HepG2 (cell line): Measurements from ENCODE around the gene LRSAM1. TPM values are rescaled to one million over a fixed set of nuclear protein-coding genes. Genes with fewer than 3 reads are reported as not detected.

ENCODE experiments used
- ARHGAP35 ChIP-seq: sonication (generic); formaldehyde crosslinking; IDR thresholded peaks from 2 replicates; pipeline ENCODE4 v1.9.0; 2022; ENCODE audit warnings: mild to moderate bottlenecking, inconsistent platforms, moderate library complexity, missing genetic modification reagents, borderline replicate concordance
- BHLHE40 ChIP-seq: IDR thresholded peaks from 2 replicates; pipeline ENCODE4 v1.6.1; 2011; ENCODE audit warnings: low read length, improper control_type of control experiment
- HNF4G ChIP-seq, 2 experiments: sonication (generic) in 1 of 2; formaldehyde crosslinking in 1 of 2; IDR thresholded peaks; 2 replicates each; pipeline versions ENCODE4 v1.4.0 to v1.6.1; 2011 to 2020; ENCODE audit warnings: borderline replicate concordance in 2 of 2, low read depth in 2 of 2, mild to moderate bottlenecking in 2 of 2, low read length in 1 of 2, missing genetic modification reagents in 1 of 2, moderate library complexity in 1 of 2
- MXD3 ChIP-seq: IDR thresholded peaks from 2 replicates; pipeline ENCODE4 v1.6.1; 2016; ENCODE audit warnings: mild to moderate bottlenecking, missing biosample characterization, missing genetic modification reagents
- MYNN ChIP-seq: sonication (generic); formaldehyde crosslinking; IDR thresholded peaks from 2 replicates; pipeline ENCODE4 v1.4.0; 2020; ENCODE audit warnings: mild to moderate bottlenecking, low read depth, missing genetic modification reagents
- PHF8 ChIP-seq: sonication (generic); formaldehyde crosslinking; IDR thresholded peaks from 2 replicates; pipeline ENCODE4 v1.5.0; 2020; ENCODE audit warnings: missing genetic modification reagents
- SAFB2 ChIP-seq: sonication (generic); formaldehyde crosslinking; IDR thresholded peaks from 2 replicates; pipeline ENCODE4 v1.5.1; 2020; ENCODE audit warnings: missing genetic modification reagents, low read depth, mild to moderate bottlenecking, borderline replicate concordance
- ZNF552 ChIP-seq: sonication (generic); formaldehyde crosslinking; IDR thresholded peaks from 2 replicates; pipeline ENCODE4 v1.9.0; 2022; ENCODE audit warnings: missing genetic modification reagents, mild to moderate bottlenecking, borderline replicate concordance
- ZNF660 ChIP-seq: sonication (generic); formaldehyde crosslinking; IDR thresholded peaks from 2 replicates; pipeline ENCODE4 v1.5.1; 2020; ENCODE audit warnings: mild to moderate bottlenecking, low read depth, missing genetic modification reagents, borderline replicate concordance
- ZNF747 ChIP-seq: sonication (generic); formaldehyde crosslinking; IDR thresholded peaks from 2 replicates; pipeline ENCODE4 v1.8.1; 2023; ENCODE audit warnings: missing genetic modification reagents, mild to moderate bottlenecking, borderline replicate concordance
- ZNF777 ChIP-seq: sonication (generic); formaldehyde crosslinking; IDR thresholded peaks from 2 replicates; pipeline ENCODE4 v1.4.0; 2020; ENCODE audit warnings: missing genetic modification reagents
- ZNF781 ChIP-seq: sonication (generic); formaldehyde crosslinking; IDR thresholded peaks from 2 replicates; pipeline ENCODE4 v1.5.1; 2020; ENCODE audit warnings: borderline replicate concordance, mild to moderate bottlenecking, missing genetic modification reagents; ENCODE audit errors: not compliant biosample characterization
- ZNF790 ChIP-seq: sonication (generic); formaldehyde crosslinking; IDR thresholded peaks from 2 replicates; pipeline ENCODE4 v1.8.0; 2022; ENCODE audit warnings: missing genetic modification reagents, mild to moderate bottlenecking, borderline replicate concordance
- ZNF841 ChIP-seq: sonication (generic); formaldehyde crosslinking; IDR thresholded peaks from 2 replicates; pipeline ENCODE4 v1.8.1; 2023; ENCODE audit warnings: missing genetic modification reagents, borderline replicate concordance
- ZSCAN31 ChIP-seq: sonication (generic); formaldehyde crosslinking; IDR thresholded peaks from 2 replicates; pipeline ENCODE4 v1.5.0; 2020; ENCODE audit warnings: low read depth, mild to moderate bottlenecking, missing genetic modification reagents
- ZUFSP ChIP-seq: sonication (generic); formaldehyde crosslinking; IDR thresholded peaks from 2 replicates; pipeline ENCODE4 v1.9.0; 2021; ENCODE audit warnings: missing genetic modification reagents, mild to moderate bottlenecking, borderline replicate concordance
- ZXDC ChIP-seq: sonication (generic); formaldehyde crosslinking; IDR thresholded peaks from 2 replicates; pipeline ENCODE4 v1.5.0; 2020; ENCODE audit warnings: mild to moderate bottlenecking, missing genetic modification reagents
- polyA plus RNA-seq, 8 experiments: library from polyadenylated mRNA; depleted of rRNA in 3 of 8; stranded (reverse) in 7 of 8; unstranded in 1 of 8; fragments of >200 nt; fragmentation: Illumina TruSeq in 4 of 8; extraction: Trizol in 4 of 8; gene quantifications; 2 replicates each; pipeline versions ENCODE4 v1.2.1 to v1.2.3, GENCODE V29; 2011 to 2016; ENCODE audit warnings: low read depth in 4 of 8, missing spikeins in 1 of 8, mixed read lengths in 1 of 8; ENCODE audit not compliant: insufficient read depth in 1 of 8
- total RNA-seq, 5 experiments: library from RNA; depleted of rRNA; stranded (reverse); fragments of >200 nt; fragmentation: Illumina TruSeq; extraction: Trizol; gene quantifications; 2 replicates each; pipeline ENCODE4 v1.2.3, GENCODE V29; 2016; ENCODE audit warnings: low read depth in 1 of 5
- TF ChIP-seq, protein P1 (sequence below): sonication (generic); formaldehyde crosslinking; IDR thresholded peaks from 2 replicates; pipeline ENCODE4 v1.8.1; 2022; ENCODE audit warnings: mild to moderate bottlenecking, missing genetic modification reagents
- TF ChIP-seq, protein P2 (sequence below): sonication (generic); formaldehyde crosslinking; IDR thresholded peaks from 2 replicates; pipeline ENCODE4 v1.8.0; 2022; ENCODE audit warnings: mild to moderate bottlenecking, missing genetic modification reagents, moderate library complexity
- TF ChIP-seq, protein P3 (sequence below): sonication (generic); formaldehyde crosslinking; IDR thresholded peaks from 2 replicates; pipeline ENCODE4 v1.4.0; 2020; ENCODE audit warnings: mild to moderate bottlenecking, missing genetic modification reagents

LRSAM1 gene
- total and polyA plus RNA-seq, 2 of the 13 experiments (the other 11 are each of a cell fraction or from before 2014, with no cell fraction given) = 8.7 to 10.2 TPM

GRCh38 chr9:127548352-127548881, 97.1 kb downstream of the LRSAM1 start (continued):
- no peak for TF ChIP-seq MYNN (CRISPR knock-in tag)
- no peak for TF ChIP-seq ZNF747
- TF ChIP-seq ZNF777 (CRISPR knock-in tag) = no peak
- TF ChIP-seq ZXDC (CRISPR knock-in tag) = no peak
- TF ChIP-seq ZUFSP (CRISPR knock-in tag) = no peak
- TF ChIP-seq ZNF790 (CRISPR knock-in tag) = no peak
- no peak for TF ChIP-seq ZNF552 (CRISPR knock-in tag)
- no peak for TF ChIP-seq PHF8
- no peak for TF ChIP-seq ZNF660
- TF ChIP-seq, protein P1, sequence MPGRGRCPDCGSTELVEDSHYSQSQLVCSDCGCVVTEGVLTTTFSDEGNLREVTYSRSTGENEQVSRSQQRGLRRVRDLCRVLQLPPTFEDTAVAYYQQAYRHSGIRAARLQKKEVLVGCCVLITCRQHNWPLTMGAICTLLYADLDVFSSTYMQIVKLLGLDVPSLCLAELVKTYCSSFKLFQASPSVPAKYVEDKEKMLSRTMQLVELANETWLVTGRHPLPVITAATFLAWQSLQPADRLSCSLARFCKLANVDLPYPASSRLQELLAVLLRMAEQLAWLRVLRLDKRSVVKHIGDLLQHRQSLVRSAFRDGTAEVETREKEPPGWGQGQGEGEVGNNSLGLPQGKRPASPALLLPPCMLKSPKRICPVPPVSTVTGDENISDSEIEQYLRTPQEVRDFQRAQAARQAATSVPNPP (CRISPR knock-in tag) = no peak
- no peak for TF ChIP-seq SAFB2 (CRISPR knock-in tag)
- no peak for TF ChIP-seq ZNF841
- TF ChIP-seq, protein P2, sequence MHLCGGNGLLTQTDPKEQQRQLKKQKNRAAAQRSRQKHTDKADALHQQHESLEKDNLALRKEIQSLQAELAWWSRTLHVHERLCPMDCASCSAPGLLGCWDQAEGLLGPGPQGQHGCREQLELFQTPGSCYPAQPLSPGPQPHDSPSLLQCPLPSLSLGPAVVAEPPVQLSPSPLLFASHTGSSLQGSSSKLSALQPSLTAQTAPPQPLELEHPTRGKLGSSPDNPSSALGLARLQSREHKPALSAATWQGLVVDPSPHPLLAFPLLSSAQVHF (CRISPR knock-in tag) = no peak
- peak; percentile 83 for TF ChIP-seq BHLHE40
- TF ChIP-seq, protein P3, sequence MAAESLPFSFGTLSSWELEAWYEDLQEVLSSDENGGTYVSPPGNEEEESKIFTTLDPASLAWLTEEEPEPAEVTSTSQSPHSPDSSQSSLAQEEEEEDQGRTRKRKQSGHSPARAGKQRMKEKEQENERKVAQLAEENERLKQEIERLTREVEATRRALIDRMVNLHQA (CRISPR knock-in tag) = no peak
- TF ChIP-seq ZNF781 = no peak
- TF ChIP-seq ARHGAP35 (CRISPR knock-in tag) = no peak
- TF ChIP-seq HNF4G (IDR thresholded peaks at IDR 0.05; ENCODE audit: borderline replicate concordance, low read depth, low read length) = peak; percentile 69; the same call in 1 of the 2 replicates
- peak; percentile 37; the same call in 1 of the 2 replicates for TF ChIP-seq HNF4G (CRISPR knock-in tag; IDR thresholded peaks at IDR 0.05; ENCODE audit: borderline replicate concordance, low read depth)
- TF ChIP-seq MXD3 = no peak
- no peak for TF ChIP-seq ZSCAN31 (CRISPR knock-in tag)
